Stimulated activated memory B cell treated with anti-CD40 and anti-IgM and Interleukin-4, amounts not matched to agents 10 μg/mL and 1 μg/mL and 100 μg/mL, for 72 hours (primary cell): Measurements from ENCODE around the gene HAAO.
"Not testable (repeated sequence)": the region's sequence is repeated elsewhere in the genome, so short reads cannot be mapped to it uniquely, and the experiment has no call there.

Experiments used
- ATAC-seq: fragments of 150-1000 bp; cut with Tn5 transposase; 2 replicates; pipeline ENCODE4 v1.10.0; 2021
- H3K27ac Mint-ChIP-seq: one replicate; pipeline ENCODE4 v1.8.0; 2022; ENCODE audit warnings: mild to moderate bottlenecking, mixed read lengths
- H3K27me3 Mint-ChIP-seq: one replicate; pipeline ENCODE4 v1.8.0; 2022; ENCODE audit warnings: mixed read lengths
- H3K36me3 Mint-ChIP-seq: one replicate; pipeline ENCODE4 v1.8.0; 2022; ENCODE audit warnings: mixed read lengths
- H3K4me1 Mint-ChIP-seq: one replicate; pipeline ENCODE4 v1.8.0; 2022; ENCODE audit warnings: mixed read lengths
- H3K4me3 Mint-ChIP-seq: one replicate; pipeline ENCODE4 v1.8.0; 2022; ENCODE audit warnings: mild to moderate bottlenecking, moderate library complexity, mixed read lengths
- H3K9me3 Mint-ChIP-seq: one replicate; pipeline ENCODE4 v1.8.0; 2022; ENCODE audit warnings: mixed read lengths

HAAO gene

DNA sequence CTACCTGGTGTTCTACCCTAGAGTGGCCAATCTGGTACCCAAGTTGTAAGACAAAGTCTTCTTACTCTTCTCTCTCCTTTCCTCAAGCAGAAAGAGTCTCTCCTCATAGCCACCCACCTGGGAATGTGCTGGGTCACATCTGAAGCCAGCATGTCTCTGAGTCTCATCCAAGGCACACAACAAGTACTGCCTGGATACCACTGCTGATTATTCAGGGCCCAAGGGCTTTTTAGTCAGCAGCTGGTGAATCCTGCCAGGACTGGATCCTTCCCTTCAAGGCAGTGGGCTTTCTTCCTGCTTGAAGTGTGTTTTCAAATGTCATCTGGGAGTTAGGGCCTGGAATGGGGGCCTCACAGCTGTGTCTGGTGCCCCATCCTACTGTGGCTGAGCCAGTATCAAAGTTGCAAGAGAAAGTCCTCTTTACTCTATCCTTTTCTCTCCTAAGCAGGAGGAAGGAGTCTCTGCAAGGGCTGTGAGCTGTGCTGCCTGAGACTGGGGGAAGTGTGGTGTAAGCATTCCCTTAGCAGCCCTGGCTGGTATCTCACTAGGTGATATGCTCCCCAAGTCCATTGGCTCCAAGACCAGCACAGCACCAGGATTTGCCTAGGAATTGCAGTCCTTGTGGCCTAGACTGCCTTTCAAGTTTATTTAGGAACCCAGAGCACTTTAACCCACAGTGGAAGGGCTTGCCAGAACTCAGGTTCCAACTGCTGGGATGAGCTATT is 55.6 kb downstream of the HAAO start:
- Mint-ChIP-seq H3K27me3 (no peaks in the 10 kb centered on the region), H3K4me1 (no peaks in the 10 kb centered on the region), H3K36me3 (peaks cover 84% of the 10 kb centered on the region), H3K27ac (no peak overlapping the region), H3K9me3 (peaks cover 27% of the 10 kb centered on the region), H3K4me3 (no peak overlapping the region)
- no peak for ATAC-seq

DNA sequence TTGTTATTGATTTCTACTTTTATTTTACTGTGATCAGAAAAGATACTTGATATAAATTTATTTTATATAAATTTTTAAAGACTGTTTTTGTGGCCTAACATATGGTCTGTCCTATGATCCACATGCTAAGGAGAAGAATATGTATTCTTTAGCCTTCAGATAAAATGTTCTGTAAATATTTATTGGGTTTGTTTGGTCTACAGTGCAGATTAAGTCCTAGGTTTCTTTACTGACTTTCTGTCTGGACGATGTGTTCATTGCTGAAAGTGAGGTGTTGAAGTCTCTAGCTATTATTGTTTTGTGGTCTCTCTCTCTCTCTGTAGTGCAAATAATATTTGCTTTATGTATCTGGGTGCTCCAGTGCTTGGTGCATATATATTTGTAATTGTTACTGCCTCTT is 58.5 kb downstream of the HAAO start:
- no peak for ATAC-seq
- H3K36me3 Mint-ChIP-seq: peaks cover 97% of the 10 kb centered on the region
- H3K4me3 Mint-ChIP-seq: no peak overlapping the region

DNA sequence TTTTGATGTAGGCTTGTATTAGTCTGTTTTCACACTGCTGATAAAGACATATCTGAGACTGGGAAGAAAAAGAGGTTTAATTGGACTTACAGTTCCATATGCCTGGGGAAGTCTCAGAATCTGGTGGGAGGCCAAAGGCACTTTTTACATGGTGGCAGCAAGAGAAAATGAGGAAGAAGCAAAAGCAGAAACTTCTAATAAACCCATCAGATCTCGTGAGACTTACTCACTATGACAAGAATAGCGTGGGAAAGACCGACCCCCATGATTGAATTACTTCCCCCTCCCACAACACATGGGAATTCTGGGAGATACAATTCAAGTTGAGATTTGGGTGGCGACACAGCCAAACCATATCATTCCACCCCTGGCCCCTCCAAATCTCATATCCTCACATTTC is 61.1 kb downstream of the HAAO start:
- not testable (repeated sequence) for H3K27ac Mint-ChIP-seq
- peaks cover 83% of the 10 kb centered on the region for H3K36me3 Mint-ChIP-seq

More for the DNA sequence above, 58.5 kb downstream of the HAAO start:
- Mint-ChIP-seq H3K4me1 (no peaks in the 10 kb centered on the region), H3K27ac (no peak overlapping the region), H3K27me3 (no peaks in the 10 kb centered on the region), H3K9me3 (peaks cover 40% of the 10 kb centered on the region)

DNA sequence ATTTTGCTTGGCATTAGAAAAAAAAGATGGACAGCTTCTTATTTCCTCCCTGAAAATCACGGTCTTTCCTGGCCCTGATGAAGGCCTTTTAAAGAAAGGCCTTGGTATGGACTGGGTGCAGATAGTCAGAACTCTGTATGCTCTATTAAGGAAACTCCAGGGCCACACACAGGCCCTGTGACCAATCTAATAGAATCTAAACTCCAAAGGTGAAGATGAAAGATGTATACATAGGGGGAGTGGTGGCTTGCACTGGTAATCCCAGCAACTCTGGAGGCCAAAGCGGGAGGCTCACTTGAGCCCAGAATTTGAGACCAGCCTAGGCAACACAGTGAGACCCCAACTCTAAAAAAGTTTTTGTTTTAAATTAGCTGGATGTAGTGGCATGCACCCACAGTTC is 65.7 kb downstream of the HAAO start:
- no peak for ATAC-seq
- Mint-ChIP-seq H3K27ac (no peak overlapping the region), H3K4me1 (peaks cover 12% of the 10 kb centered on the region), H3K9me3 (peaks cover 13% of the 10 kb centered on the region), H3K4me3 (no peak overlapping the region), H3K27me3 (no peaks in the 10 kb centered on the region), H3K36me3 (peaks cover 43% of the 10 kb centered on the region)

More for the DNA sequence above, 61.1 kb downstream of the HAAO start:
- not testable (repeated sequence) for H3K4me1 Mint-ChIP-seq, H3K27me3 Mint-ChIP-seq, H3K4me3 Mint-ChIP-seq, ATAC-seq
- H3K9me3 Mint-ChIP-seq: peaks cover 34% of the 10 kb centered on the region

DNA sequence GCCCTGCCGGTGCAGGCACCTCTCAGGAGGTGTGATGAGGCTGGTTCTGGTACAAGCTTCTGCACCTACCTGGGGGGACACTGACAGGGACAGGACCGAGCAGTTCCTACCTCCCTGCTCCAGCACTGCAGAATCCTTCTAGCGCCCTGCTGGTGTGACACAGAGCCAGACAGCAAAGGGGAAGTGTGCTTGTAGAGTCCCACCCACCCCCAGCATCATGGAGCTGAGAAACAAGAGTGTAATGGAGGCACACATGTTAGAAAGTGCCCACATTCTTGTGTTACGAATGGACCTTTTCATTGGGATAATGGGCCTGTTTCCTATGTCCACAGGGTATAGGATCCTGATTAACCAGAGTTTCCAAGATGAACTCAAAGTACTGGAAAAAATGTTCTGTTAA is 66.7 kb downstream of the HAAO start:
- no peak for ATAC-seq
- peak overlapping the region; percentile 48 for H3K27ac Mint-ChIP-seq
- H3K36me3 Mint-ChIP-seq: peaks cover 32% of the 10 kb centered on the region
- peaks cover 12% of the 10 kb centered on the region for H3K4me1 Mint-ChIP-seq
- H3K27me3 Mint-ChIP-seq: no peaks in the 10 kb centered on the region
- peaks cover 5% of the 10 kb centered on the region for H3K9me3 Mint-ChIP-seq
- no peak overlapping the region for H3K4me3 Mint-ChIP-seq

DNA sequence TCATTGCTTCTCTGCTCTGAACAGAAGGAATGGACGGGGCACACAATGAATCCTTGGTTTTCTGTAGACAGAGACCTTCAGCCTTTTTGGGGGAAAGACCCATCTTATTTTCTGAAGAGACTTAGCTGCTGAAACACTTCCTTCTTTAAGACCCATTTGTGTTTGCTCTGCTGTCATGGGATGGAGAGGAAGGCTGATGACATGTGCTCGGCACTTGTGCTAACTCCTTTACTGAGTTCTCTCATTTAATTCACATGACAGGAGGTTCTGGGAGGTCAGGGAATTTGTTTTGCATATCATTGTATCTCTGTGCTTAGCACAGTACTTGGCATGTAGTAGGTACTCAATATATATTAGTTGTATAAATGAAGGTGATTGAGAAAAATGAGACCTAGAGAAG is 67.5 kb downstream of the HAAO start:
- ATAC-seq: no peak
- Mint-ChIP-seq H3K27ac (peak overlapping the region; percentile 48), H3K9me3 (peaks cover 4% of the 10 kb centered on the region), H3K4me1 (peaks cover 12% of the 10 kb centered on the region), H3K36me3 (peaks cover 25% of the 10 kb centered on the region), H3K4me3 (no peak overlapping the region), H3K27me3 (no peaks in the 10 kb centered on the region)

DNA sequence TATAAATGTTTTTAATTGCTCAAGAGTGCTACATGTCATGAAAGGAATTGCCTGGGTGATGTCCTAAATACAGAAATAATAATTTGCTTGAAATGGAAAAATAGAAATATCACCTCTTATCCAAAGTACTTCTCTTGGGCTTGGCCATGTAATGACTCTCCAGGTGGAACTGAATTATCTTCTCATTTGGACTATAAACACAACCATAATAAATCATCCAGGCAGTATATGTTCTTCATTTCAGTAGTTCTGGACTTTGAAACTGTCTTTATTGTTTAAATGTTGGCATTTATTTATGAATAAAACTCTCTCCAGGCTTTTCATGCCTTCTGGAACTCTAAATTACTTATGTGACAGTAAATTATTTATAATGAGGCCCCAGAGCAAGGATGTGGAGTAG is 68.9 kb downstream of the HAAO start:
- H3K4me3 Mint-ChIP-seq: no peak overlapping the region

DNA sequence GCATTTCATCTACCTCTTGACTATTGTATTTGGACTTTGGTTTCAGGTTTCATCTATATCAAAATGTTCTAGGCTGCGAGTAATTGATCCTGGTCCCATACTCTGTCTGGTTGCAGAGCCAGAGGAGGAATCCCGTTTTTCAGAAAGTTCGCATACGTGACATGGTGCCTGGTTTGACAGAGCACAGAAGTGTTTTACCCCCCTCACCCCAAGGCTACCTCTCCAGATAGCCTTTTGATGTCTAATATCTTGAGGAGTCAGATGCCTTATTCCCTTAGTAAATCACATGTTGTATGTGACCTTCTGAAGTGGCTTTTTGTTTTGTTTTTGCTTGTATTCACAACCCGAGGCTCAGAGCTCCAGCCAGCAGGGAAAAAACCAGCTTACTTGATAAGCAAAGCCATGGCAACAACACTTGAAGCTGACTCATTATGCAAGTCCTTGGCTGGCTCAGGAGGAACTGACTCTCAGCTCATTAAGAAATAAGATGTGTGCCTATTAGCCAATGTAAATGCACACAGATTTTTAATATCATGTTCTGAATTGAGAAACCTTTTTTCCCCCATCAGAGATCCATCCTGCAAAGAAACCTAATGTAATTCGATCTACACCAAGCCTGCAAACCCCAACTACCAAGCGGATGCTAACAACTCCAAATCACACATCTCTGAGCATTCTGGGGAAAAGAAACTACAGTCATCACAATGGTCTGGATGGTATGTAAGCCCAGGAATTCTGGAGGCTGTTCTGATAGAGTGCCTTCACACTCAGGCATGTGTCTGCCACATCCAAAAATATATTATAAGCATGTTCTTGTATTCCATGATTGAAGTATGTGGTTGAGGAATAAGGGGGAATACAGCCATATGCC is 69.8 kb downstream of the HAAO start:
- Mint-ChIP-seq H3K4me1 (peaks cover 12% of the 10 kb centered on the region), H3K27ac (peak overlapping the region; percentile 79), H3K9me3 (no peaks in the 10 kb centered on the region), H3K27me3 (no peaks in the 10 kb centered on the region), H3K4me3 (peak overlapping the region; percentile 27), H3K36me3 (peaks cover 6% of the 10 kb centered on the region)
- ATAC-seq: peak; percentile 97

More for the DNA sequence above, 68.9 kb downstream of the HAAO start:
- H3K9me3 Mint-ChIP-seq: no peaks in the 10 kb centered on the region
- H3K27me3 Mint-ChIP-seq: no peaks in the 10 kb centered on the region
- H3K4me1 Mint-ChIP-seq: peaks cover 12% of the 10 kb centered on the region
- no peak for ATAC-seq
- peak overlapping the region; percentile 79 for H3K27ac Mint-ChIP-seq
- H3K36me3 Mint-ChIP-seq: peaks cover 13% of the 10 kb centered on the region

DNA sequence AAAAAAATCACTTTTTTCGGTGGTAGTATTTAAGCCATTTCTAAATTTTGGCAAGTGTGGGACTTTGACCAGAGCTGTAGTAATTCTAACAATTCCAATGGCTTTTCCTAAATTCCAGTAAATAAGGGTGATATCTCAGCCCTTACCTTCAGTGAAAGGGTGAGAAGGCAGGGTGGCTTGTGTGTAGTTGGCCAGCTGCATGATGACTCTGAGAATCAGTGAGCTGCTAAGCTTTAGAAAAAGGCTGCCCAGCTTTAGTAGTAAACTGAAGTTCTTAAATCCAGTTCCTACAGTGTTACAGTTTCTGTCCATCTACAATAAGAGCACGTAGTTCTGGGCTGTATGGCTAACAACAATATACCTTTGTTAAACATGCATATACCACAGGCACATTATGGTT is 70.5 kb downstream of the HAAO start:
- H3K9me3 Mint-ChIP-seq: no peaks in the 10 kb centered on the region
- H3K4me3 Mint-ChIP-seq: no peak overlapping the region
- H3K27ac Mint-ChIP-seq: peak overlapping the region; percentile 79

More for the DNA sequence above, 70.5 kb downstream of the HAAO start:
- Mint-ChIP-seq H3K36me3 (peaks cover 6% of the 10 kb centered on the region), H3K27me3 (no peaks in the 10 kb centered on the region), H3K4me1 (peaks cover 12% of the 10 kb centered on the region)
- peak; percentile 4 for ATAC-seq
